NCI-H187 treated with DMSO at 0.1 percent for 48 hours (cell line): Measurements from ENCODE around the gene TCFL5.

Experiments
- DNase-seq: peaks from one replicate; lab custom pipeline; 2025; lab: John Stamatoyannopoulos, UW

TCFL5 gene

DNA sequence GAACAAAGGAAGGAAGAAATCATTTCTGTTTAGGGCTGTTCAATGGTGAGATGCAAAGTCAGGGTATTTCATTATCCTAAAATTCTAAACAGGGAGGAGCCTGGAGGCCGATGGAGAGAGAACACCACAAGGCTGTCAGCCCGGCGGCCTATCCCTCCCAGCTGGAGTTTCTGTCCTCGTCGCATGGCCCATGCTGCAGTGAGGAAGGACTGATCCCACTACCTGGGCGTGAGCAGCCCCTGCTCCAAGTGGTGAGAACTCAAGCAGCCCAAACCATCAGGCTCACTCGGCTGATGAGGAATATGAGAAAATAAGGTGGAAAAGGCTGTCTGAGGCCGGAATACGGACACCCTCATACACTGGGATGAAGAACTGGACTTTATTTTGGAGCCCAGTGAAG, 33.9 kb upstream of the TCFL5 start:
- DNase-seq, result no peak

DNA sequence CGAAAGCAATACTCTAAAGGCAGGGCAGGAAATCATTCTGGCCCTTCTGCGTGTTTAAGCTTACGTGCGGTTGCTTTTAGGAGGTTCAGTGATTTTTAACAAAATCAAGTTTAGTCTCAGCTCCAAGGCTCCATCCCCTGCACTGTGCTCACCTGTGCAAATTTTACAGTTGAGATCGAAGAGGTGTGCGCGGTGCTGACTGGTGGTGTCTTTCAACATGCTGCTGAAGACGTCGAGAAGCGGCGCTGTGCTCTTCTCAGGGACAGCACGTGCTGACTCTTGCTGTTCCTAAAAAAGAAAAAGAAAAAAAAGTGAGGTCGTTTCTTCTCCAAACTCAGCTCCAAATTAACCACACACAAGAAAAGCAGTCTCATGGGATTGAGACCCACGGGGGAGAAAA, 32.6 kb upstream of the TCFL5 start:
- no peak for DNase-seq

DNA sequence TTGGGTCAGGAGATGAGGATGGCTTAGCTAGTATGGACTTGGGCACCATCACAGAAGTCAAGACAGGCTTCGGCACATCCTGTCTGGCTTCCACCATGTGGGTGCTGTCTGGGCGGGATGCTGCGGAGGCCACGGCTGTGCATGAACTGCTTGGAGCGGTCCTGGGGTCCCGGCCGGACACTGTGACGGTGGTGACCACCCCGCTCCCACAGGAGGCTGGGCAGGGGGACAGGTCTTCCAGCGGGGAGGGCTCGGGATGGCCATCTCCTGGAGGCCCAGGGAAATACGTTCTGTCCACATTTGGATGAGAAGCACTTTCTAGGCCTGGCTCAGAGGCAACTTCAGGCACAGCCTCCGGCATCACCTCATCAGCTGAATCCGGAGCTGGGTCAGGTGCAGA, 32.1 kb upstream of the TCFL5 start:
- DNase-seq, result no peak

DNA sequence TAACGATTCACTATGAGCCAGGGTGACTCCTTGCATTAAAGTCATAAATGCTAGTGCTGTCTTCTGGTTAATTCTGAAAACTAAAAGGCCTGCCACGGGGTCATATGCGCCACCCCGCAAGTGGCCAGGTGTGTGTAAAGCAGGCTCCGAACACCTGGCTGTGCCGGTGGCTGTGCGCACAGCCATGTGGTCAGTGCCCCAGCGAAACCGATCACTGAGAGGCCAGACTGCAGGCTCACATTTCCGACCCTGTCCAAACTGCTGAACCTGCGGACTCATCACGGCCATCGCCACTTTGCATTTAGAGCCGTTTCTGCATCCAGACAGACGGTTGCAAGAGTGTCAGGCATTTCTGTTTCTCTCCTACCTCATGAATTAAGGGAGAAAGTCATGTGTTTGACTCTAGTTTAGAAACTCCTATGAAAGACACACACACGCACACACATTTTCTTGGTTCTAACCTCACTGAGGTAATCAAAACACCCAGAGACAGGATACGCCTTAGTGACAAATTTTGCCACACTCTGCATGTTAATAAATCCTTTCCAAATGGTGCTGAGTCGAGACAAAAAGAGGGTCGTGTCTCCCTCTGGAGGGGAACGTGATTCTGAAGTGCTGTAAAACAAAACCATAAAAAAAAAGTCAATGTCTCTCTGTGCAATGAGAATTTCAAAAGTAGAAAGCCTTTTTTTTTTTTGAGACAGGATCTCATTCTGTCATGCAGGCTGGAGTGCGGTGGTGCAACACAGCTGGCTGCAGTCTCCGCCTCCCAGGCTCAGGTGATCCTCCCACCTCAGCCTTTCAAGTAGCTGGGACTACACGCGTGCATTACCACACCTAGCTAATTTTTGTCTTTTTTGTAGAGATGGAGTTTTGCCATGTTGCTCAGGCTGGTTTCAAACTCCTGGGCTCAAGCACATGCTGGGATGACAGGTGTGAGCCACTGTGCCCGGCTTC, 31.0 kb upstream of the TCFL5 start:
- no peak for DNase-seq

DNA sequence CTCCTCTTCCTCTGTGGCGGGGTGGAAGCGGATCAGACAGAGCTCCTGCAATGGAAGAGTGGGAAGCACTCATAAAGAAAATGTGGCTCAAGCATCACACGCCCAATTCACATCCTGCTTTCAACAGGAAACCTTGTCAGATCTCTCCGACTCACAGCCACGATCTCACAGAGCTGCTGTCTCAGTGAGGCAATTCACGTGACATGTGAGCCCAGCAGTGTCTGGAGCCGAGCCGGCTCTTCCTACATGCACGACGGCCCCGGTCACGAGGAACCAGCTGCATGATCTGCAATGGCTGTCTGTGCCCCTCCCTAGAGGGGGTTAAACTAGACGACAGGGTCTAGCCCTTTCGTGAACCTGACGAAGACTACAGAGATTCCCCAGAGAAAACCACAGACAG, 29.5 kb upstream of the TCFL5 start:
- DNase-seq, result no peak

DNA sequence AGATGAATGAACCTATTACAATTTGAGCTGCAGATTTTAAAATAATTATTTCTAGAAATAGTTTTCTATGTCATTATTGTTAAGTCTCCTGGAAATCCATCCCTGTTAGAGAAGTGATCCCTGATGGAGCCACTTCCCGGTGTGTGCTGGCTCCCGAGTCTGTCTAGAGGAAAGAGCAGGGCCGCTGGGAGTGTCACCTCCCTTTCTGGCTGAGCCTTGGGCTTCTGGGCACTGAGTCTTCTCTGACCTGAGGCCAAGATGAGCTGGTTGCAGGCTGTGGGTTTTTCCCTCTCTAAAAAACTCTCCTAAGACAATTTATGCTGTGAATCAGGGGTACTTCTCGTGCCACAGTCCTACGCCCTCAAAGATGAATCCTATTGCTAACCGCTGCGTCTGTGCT, 28.8 kb upstream of the TCFL5 start:
- no peak for DNase-seq

DNA sequence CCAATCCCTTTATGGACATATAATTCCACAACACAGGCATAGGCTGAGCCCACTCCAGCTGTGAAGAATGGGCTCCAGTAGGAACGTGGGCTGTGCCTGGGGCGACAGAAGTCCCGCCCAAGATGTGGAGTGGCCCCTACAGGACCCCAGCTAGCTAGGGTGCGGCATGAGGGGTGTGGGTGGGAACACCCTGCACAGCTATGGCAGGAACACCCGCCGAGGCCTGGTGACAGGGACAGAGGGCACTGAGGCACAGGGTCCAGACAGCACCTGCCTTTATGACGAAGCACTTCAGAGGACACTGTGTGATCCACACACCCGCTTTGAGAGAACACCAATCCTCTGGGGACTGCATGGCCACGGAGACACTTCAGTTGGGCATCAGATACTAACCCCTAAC, 28.2 kb upstream of the TCFL5 start:
- DNase-seq, result no peak

DNA sequence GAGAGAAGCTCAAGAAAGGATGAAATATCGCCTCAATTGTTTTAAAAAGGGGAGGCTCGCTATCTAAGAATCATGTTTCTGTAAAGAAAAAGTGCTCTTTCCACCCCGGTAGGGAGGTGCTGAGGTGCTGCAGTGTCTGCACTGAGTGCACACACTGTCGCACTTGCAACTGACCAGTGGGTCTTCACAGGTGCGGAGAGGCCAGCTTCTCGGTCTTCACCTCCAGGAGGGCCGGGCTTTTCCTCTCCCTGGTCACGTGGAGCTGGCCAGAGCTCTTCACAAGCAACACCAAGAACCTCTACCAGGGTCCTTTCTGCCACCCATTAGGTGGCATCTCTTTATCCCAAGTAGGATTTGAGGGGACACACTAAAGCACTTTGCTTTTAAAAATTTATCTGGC, 27.8 kb upstream of the TCFL5 start:
- DNase-seq, result no peak

DNA sequence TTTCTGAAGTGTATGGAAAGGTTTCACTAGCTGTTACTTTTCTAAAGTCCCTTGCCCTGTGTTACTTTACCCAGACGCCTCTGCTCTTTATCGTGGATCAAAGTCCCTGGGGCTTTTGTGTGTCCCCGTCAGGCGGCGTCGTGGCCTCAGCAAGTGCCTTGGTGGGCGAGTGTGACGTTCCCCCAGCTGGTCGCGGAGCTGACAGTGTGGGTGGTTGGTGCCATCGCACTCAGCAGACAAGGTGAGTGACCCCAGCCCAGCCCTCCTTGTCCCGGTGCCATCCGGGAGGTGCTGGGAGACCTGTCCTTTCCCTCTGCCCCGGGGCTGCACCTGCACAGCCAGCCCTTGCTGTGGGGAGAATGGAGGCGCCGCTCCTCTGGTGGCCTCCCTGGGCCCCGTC, 27.3 kb upstream of the TCFL5 start:
- DNase-seq, result no peak

DNA sequence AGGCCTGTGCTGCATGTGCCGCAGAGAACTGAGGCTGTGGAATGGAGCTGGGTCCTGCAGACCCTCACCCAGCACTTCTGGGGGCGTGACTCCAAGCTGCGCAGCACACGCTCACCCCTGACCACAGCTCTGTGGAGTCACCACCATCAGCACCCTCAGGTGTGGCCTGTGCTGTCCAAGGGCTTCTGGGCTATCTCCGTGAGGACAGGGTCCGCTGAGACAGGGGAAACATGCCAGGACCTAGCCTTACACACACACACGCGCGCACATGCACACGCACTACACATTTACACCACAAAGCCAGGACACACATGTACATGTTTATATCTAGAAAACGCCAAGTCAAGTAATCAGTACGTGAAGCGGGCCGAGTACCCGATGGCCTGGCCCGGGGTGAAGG, 26.8 kb upstream of the TCFL5 start:
- DNase-seq, result no peak

DNA sequence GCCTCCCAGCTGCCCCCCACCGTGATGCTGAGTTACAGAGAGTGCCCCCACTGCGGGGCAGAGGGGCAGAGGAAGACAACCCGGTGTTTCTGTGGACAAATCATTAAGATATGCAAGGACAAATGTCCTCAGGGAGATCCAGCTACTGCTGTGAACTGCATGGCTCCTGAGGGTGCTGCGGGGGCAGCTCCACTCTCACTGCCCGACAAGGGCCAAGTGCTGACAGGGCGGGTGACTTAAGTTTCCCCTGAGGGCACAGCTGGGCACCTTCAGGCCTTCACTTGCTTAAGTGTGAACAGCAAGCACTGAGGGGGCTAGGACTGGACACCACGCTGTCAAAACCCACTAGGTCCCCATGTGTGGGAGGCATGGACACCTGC, 26.2 kb upstream of the TCFL5 start:
- DNase-seq, result no peak

DNA sequence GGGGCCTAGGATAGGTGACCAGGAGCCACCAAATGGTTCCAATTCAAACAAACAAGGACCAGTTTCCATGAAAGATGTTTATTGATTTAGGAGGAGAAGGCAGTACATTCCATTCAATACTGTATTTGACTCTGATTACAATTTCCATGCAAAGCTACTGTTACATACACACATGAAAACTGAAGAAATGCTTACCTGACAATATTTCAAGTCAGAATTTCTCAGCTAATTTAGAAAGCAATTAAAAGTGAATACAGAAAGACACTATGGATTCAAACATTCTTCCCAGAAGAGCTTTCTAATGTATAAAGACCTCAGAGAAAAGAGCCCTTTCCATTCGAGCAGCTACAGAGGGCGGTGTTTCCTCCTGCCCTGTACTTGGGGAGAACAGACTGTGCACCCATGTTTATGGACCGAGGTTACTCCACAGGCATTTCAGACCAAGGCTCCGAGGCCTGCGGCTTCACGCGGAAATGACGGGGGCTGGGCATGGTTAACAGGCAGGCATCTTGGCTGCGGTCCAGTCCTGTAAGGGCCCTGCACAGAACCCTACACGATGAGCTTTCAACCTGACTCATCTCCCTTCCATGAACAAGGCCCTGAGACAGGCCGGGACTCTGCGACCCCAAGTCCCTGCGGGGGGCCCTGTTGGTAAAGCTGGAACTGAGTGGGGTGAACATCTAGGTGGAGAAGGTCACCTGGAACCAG, 25.7 kb upstream of the TCFL5 start:
- no peak for DNase-seq

DNA sequence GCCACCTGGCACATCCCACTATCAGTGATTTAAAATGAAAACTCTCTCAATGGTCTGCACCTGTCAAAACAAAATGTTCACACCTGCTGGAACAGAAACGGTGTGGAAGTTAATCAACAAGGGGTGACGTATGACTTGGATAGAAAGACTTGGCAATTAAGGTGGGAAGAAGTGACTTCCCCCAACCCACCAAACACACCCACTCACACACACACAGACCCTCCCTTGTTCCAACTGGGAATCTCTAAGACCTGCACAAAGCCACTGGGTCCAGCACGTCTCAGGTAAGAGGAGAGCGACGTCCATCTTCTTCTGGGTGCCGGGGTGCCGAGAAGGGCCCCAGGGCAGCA, 25.1 kb upstream of the TCFL5 start:
- no peak for DNase-seq

DNA sequence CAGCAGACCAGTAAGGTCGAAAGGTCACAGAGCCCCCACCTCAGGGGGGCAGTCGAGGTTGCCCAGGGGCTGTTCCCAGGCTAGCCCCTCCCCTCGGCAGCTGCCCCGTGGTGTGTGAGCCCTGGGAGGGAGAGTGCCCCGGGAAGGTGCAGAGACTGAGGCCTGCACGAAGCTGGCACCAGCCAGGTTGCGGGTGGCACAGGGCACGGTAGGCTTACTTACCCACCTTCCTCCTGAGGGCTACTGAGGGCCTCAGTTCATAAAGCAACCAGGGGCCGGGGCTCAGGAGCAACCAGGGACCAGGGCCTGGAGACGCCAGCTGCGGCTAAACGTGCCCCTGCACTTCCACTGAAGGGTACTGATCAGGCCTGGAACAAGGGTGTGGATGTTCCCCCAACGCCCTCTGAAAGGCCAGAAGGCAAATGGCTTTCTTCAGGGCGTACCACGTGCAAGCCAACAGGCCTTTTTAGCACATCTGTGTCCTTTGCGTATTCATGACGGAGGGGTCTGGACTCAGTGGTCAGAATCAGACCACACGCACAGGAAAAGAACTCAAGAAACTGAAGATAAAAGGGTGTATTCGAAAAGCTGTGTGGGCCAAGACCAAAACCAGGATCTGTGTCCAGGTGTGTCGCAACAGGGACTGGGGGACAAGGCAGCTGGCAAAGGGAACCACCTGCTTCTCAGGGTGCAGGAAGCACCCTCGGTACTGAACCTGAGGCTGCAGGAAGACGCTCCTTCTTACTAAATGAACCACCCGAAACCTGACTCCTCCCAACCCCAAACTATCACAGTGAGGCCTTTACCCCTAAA, 24.5 kb upstream of the TCFL5 start:
- no peak for DNase-seq

DNA sequence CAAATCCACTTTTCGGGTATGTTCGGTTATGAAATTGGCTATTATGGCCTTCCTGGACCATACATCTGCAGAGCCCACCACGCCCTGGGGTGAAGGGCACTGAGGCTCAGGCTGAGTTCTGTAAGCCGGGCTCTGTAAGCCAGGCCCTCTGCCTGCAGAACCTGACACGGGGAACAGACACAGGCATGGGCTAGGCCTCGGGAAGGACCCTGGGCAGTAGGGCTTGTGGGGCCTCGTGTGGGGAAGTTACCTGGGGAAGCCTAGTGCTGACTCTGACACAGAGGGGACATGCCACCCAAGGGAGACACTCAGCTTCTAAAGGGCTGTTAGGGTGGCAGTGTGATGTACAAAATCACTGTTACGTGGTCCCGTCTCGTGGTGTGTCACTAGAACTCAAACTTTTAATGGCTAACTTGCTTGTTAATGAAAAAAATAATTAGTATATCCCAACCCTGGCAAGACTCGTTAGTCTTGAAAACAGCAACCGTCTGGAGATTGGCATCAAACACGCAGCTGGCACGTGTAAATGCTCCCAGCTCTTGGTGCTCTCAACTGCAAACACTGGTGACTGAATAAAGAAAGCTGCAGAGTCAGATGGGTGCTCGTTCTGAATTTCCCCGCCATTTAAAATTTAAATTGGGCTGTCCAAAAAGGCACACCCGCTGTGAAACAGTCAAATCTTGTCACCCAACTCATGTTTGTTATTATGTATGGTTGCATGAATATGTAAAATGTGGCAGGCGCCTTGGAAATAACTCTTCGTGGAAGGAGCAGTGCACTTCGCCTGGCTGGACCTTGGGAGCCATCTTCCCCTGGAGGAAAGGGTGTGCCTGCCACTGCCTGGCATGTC, 23.6 kb upstream of the TCFL5 start:
- no peak for DNase-seq

DNA sequence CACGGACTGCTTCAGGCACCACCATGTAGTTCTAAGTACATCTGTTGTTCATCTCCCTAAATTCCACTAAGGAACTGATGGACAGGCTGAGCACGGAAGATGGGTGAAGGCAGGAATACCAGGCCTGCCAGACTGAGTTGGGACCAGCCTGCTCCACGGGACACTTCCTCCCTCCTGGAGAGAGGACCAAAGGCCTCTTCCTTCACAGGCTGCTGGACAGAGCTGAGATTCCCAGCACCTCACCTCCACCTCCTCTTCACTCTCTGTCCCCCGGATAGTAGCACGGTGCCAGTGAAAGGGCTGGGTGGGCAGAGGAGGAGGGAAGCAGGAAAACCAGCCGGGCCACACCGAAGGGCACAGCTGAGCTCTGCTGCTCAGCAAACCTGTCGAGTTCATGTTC, 22.9 kb upstream of the TCFL5 start:
- DNase-seq, result no peak

DNA sequence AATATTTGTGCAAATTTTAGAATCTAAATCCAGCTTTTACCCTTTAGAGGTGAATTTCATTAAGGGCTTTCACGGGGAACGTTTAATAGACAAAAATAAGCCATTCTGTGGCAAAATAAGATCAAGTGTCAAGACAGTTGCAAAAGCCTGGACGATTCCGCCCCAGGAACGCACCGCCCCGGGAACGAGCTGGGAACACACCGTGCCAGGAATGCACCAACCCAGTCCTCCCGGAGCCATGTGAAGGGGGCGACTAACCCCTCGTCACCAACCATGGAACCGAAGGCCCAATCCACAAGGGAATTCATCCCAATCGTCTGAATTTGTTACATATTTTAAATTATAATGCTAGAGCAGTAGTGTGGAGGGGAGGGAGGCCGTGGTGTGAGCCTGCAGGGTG, 20.8 kb upstream of the TCFL5 start:
- no peak for DNase-seq

DNA sequence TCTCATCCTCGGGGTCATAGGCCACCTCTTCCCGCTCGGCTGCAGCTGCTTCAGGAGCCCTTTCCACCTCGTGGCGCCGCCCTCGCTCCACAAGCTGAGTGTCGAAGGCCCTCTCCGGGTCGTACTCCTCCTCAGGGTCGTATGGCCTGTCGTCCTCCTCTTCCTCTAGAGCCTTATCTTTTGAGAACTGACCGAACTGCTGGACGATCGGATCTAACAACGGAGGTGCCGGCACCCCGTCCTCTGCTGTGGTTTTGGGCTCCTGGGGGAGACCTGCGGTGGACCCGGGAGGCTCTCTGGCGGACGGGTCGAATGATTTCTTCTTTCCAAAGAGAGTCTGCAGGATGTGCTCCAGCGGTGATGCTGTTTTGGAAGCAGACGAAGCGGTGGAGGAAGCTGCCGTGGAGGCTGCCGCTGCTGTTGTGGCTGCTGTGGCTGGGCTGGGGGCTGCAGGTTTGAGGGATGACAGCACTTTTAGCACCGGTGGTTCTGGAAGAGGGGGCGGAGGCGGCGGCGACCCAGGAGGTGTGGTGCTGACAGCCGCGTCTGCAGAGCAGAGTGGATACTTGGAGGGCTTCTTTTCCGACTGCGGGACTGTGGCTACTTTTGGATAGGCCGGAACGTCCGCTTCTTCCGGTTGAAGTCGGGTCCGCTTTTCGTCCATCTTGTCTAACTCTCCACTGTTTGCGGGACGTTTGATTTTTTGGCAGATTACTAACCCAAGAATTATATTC, 20.2 kb upstream of the TCFL5 start:
- DNase-seq, result no peak

DNA sequence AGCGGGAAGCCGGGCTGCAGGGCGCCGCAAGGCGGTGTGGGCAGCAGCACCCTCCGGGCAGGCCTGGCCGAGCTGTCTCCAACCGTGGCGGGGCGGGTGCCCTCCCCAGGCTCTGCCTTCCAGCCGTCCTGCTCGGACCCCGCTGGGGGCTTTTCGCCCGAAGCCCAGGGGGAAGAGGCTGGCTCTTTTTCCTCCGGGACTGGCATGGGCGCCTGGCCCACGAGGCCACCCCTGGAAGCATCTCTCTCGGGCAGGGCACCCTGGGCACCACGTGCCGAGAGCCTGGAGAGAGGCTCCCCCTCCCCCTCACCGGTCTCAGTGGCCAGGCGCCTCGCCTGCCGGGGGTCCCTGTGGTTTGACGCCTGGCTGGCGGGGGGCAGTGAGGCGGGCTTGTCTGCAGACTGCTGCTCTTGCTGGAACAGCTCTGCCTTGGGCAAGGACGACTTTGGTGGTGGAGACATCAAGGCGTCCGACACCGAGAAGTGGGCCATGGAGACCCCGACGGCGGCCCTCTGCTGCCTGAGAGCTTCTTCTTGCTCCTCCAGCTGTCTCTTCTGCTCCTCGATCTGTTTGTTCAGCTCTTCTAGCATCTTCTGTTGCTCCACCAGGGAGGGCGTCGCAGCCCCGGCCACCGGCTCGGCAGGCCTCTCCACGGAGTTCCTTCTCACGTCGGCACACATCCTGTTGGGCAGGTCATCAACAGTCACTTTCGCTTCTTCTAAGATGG, 19.5 kb upstream of the TCFL5 start:
- no peak for DNase-seq

DNA sequence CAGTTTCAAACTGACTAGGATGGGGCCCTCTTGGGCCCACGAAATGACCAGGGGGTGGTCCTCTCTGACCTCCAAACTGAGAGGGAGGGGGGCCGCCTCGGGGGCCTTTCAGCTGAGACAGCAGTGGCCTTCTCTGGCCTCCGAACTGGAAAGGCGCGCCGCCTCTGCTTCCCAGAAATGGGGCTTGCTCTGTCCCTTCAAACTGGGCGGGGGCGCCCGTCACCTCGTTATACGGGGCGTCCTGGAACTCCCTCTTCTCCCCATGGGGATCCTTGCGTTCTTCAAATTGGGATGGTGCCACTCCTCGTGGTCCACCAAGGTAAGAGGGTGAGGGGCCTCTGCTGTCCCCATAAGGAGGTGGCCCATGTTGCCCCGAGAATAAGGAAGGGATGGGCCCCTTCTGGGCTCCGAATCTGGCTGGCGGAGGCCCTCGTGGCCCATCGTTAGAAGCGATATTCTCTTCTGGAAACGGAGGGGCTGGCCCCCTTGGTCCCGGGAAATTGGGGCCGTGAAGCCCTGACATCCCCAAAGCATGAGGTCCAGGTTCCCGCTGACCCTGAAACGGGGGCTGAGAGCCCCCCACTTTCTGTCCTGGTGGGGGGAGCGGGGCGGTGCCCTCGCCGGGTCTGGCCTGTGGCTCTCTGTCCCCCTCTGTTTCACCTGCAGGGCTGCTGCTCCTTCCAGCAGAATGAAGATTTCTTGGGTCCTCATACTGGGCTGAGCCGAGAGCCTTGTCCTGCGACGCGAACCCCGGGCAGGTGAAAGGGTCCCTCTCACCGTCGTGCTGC, 18.7 kb upstream of the TCFL5 start:
- DNase-seq, result no peak
